ENCODE measurements around the gene GPR137. TPM values are rescaled to one million over a fixed set of nuclear protein-coding genes. Genes with fewer than 3 reads are reported as not detected.

Gene GPR137
- total and polyA plus RNA-seq, 9 of the 15 experiments (the other 6 are each of a cell fraction or from before 2014, with no cell fraction given) = 0.32 to 26.7 (median 10.7) TPM

DNA sequence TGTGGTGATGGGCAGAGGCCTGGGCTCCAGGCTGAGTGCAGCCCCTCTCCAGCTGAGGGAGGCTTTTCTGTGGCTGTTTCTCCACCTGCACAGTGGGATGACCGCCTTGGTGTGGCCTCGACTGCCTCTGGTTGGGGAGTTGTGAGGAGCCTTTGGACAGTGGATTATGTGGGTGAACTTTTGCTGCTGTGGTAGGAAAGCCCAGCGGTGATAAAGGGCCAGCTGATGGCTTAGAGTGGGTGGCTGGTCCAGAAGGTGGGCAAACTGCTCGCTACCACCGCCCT, 18.3 kb downstream of the GPR137 start:
- Histone ChIP-seq H3K79me2 (ENCODE audit: control insufficient read depth, insufficient read depth, low read length) (peaks cover 32% of the 10 kb centered on the region), H3K9me1 (ENCODE audit: control insufficient read depth, insufficient read depth, low read length) (peaks cover 5% of the 10 kb centered on the region), H3K27me3 (ENCODE audit: control insufficient read depth in 2 of 2, insufficient read depth in 2 of 2, low read length in 2 of 2) (no peaks in the 10 kb centered on the region; a peak in 1 of 5 replicates), H3K4me1 (replicated peaks in 1 of 2; ENCODE audit: control insufficient read depth in 2 of 2, insufficient read depth in 2 of 2, low read length in 2 of 2) (peaks cover 32 to 58% of the 10 kb centered on the region in 2 experiments), H2AFZ (ENCODE audit: low read depth, low read length) (peak overlapping the region; percentile 93; the same call in 1 of the 2 replicates), H4K20me1 (replicated peaks; ENCODE audit: control insufficient read depth, insufficient read depth, low read length) (no peaks in the 10 kb centered on the region; the same call in 1 of the 2 replicates), H3K9ac (ENCODE audit: insufficient read depth in 1 of 2, low read depth in 2 of 2, low read length in 2 of 2) (peak overlapping the region; percentile 94 to 100), H3K27ac (ENCODE audit: extremely low read depth, low read depth, low read length) (peak overlapping the region; percentile 100), H3K4me2 (ENCODE audit: insufficient read depth, low read length) (peak overlapping the region; percentile 93), H3K4me3 (peak overlapping the region; percentile 72), H3K36me3 (ENCODE audit: control insufficient read depth, insufficient read depth, low read length) (peaks cover 22% of the 10 kb centered on the region; the same call in 2 of the 3 replicates), H3K9me3 (replicated peaks; ENCODE audit: control insufficient read depth, insufficient read depth, low read depth, low read length) (no peaks in the 10 kb centered on the region)
- ATAC-seq (no peak), FAIRE-seq (no peak), DNase-seq (ENCODE audit: extremely low read depth in 1 of 4, low spot score in 3 of 4) (no peak)
- in situ Hi-C loops (cut with MboI) (no loop called here), intact Hi-C loops (cut with micrococcal nuclease) (loop anchor here (1.0 to 10.0 kb wide), 6 partner anchors 33 to 469 kb away; partner anchors contain the start of genes FKBP2, MARK2, PPP1R14B and STIP1)
- 41% methylated on average over 5 of the region's 5 CpGs for WGBS (ENCODE audit: insufficient coverage, low coverage, missing lambda C conversion rate)
- ChIA-PET CTCF (ENCODE audit: low intra/inter-chr PET ratio) (interaction anchor here (1.4 kb wide), 1 partner anchor 100 kb away, joined by 10 read pairs; no protein-coding TSS in a partner anchor), POLR2A (interaction anchor here (0.6 to 5.8 kb wide), 14 partner anchors 14 to 1196 kb away, joined by 3 to 68 read pairs (median 4); partner anchors contain the start of genes BAD, FERMT3, NUDT22 and PPP1R14B)
- no TSS peak for BruUV-seq (replicated peaks)
- TF ChIP-seq, protein P1, sequence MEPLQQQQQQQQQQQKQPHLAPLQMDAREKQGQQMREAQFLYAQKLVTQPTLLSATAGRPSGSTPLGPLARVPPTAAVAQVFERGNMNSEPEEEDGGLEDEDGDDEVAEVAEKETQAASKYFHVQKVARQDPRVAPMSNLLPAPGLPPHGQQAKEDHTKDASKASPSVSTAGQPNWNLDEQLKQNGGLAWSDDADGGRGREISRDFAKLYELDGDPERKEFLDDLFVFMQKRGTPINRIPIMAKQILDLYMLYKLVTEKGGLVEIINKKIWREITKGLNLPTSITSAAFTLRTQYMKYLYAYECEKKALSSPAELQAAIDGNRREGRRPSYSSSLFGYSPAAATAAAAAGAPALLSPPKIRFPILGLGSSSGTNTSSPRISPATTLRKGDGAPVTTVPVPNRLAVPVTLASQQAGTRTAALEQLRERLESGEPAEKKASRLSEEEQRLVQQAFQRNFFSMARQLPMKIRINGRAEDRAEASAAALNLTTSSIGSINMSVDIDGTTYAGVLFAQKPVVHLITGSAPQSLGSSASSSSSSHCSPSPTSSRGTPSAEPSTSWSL (CRISPR knock-in tag; IDR thresholded peaks at IDR 0.05; ENCODE audit: borderline replicate concordance) = no peak
- TF ChIP-seq, protein P2, sequence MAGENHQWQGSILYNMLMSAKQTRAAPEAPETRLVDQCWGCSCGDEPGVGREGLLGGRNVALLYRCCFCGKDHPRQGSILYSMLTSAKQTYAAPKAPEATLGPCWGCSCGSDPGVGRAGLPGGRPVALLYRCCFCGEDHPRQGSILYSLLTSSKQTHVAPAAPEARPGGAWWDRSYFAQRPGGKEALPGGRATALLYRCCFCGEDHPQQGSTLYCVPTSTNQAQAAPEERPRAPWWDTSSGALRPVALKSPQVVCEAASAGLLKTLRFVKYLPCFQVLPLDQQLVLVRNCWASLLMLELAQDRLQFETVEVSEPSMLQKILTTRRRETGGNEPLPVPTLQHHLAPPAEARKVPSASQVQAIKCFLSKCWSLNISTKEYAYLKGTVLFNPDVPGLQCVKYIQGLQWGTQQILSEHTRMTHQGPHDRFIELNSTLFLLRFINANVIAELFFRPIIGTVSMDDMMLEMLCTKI (IDR thresholded peaks at IDR 0.05; ENCODE audit: partially characterized antibody) = no peak
- TF ChIP-seq FOSL1 (tag; conservative IDR thresholded peaks at IDR 0.05) = no peak
- TF ChIP-seq SREBF1 (IDR thresholded peaks at IDR 0.05; ENCODE audit: borderline replicate concordance, low read depth, low read length) = no peak
- TF ChIP-seq ZBTB40 (IDR thresholded peaks at IDR 0.05) = no peak
- TF ChIP-seq ZBTB40 (CRISPR knock-in tag; IDR thresholded peaks at IDR 0.05) = no peak
- no peak for TF ChIP-seq GATAD2B (IDR thresholded peaks at IDR 0.05; ENCODE audit: borderline replicate concordance)
